ENCODE measurements around the gene PATZ1. TPM values are rescaled to one million over a fixed set of nuclear protein-coding genes. Genes with fewer than 3 reads are reported as not detected.

Gene PATZ1
- total RNA-seq, 1 donor from 2014 or later: 105 TPM

DNA sequence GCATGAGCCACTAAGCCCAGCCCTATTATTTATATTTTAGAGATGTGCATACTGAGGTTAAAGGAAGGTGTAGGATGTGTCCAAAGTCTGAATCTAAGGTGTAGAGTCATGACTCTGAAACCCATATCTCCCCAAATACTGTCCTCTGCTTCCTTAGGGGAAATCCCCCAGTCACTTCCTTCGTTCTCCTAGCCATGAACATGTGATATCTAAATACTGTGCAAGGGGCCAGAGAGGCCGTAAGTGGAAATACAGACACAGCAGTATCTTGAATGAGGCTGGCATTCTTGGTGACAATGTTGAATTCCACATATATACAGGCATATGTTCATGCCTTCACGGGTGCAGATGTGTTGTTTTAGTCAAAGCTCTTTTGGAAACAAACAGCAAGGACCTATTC, 21.3 kb upstream of the PATZ1 start:
- Mint-ChIP-seq H3K36me3 (ENCODE audit: low read depth) (no peaks in the 10 kb centered on the region), H3K27me3 (ENCODE audit: low read depth) (no peaks in the 10 kb centered on the region)
- no peak for DNase-seq (ENCODE audit: low read depth, low spot score)

DNA sequence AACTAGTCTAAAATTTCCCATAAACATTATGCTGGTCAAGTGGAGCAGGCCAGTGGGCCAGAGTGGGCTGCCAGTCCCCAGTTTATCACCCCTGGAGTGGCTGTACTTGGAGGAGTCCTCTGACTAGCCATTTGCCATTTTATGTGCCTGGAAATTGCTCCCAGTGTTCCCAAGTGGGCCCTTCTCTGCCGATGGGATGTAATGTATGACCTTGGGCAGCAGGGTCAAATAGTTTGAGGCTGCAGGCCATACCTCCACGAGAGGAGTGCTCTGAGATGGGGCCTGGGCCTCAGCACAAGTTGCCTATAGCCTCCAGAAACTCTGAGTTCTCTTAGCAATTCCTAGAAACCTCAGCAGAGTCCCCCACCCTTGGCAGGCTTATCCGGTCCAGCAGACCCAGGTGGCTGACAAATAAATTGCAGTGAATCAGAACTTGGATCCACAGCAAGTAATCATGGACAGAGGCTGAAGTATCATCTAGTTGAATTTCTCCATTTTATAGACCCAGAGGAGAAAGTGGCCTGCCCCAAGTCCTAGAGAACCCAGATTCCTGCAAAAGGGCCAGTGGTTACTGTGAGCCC, 17.8 kb upstream of the PATZ1 start:
- TF ChIP-seq, protein P1, sequence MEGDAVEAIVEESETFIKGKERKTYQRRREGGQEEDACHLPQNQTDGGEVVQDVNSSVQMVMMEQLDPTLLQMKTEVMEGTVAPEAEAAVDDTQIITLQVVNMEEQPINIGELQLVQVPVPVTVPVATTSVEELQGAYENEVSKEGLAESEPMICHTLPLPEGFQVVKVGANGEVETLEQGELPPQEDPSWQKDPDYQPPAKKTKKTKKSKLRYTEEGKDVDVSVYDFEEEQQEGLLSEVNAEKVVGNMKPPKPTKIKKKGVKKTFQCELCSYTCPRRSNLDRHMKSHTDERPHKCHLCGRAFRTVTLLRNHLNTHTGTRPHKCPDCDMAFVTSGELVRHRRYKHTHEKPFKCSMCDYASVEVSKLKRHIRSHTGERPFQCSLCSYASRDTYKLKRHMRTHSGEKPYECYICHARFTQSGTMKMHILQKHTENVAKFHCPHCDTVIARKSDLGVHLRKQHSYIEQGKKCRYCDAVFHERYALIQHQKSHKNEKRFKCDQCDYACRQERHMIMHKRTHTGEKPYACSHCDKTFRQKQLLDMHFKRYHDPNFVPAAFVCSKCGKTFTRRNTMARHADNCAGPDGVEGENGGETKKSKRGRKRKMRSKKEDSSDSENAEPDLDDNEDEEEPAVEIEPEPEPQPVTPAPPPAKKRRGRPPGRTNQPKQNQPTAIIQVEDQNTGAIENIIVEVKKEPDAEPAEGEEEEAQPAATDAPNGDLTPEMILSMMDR (conservative IDR thresholded peaks at IDR 0.05): no peak
- Mint-ChIP-seq H3K9me3 (no peaks in the 10 kb centered on the region), H3K27ac (ENCODE audit: unreplicated experiment) (no peak overlapping the region), H3K36me3 (ENCODE audit: low read depth) (no peaks in the 10 kb centered on the region), H3K4me1 (no peaks in the 10 kb centered on the region), H3K4me3 (no peak overlapping the region), H3K27me3 (ENCODE audit: low read depth) (no peaks in the 10 kb centered on the region)
- DNase-seq (ENCODE audit: low read depth, low spot score): no peak

More for the DNA sequence above, 21.3 kb upstream of the PATZ1 start:
- Mint-ChIP-seq H3K4me3 (no peak overlapping the region), H3K9me3 (no peaks in the 10 kb centered on the region), H3K4me1 (no peaks in the 10 kb centered on the region), H3K27ac (ENCODE audit: unreplicated experiment) (no peak overlapping the region)
- TF ChIP-seq, protein P1 (conservative IDR thresholded peaks at IDR 0.05): no peak

DNA sequence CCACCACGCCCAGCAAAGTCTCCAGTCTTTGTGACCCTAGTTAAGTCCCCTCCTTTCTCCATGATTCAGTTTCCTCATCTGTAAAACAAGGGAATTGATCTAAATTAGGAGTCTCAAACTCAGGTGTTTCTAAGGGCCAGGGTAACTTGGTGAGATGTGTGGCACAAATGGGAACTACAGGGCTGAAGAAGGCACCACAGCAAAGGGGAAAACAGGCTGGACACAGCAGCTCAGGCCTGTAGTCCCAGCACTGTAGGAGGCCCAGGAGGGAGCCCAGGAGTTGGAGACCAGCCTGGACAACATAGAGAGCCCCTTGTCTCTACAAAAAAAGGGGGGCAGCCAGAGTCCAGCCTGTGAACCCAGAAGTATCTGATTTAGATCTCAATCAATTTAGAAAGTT, 15.6 kb upstream of the PATZ1 start:
- no peak overlapping the region for H3K4me3 Mint-ChIP-seq
- H3K4me1 Mint-ChIP-seq: no peaks in the 10 kb centered on the region
- no peak overlapping the region for H3K27ac Mint-ChIP-seq (ENCODE audit: unreplicated experiment)
- no peaks in the 10 kb centered on the region for H3K9me3 Mint-ChIP-seq
- H3K27me3 Mint-ChIP-seq (ENCODE audit: low read depth): no peaks in the 10 kb centered on the region
- H3K36me3 Mint-ChIP-seq (ENCODE audit: low read depth): no peaks in the 10 kb centered on the region
- no peak for DNase-seq (ENCODE audit: low read depth, low spot score)
- TF ChIP-seq, protein P1 (conservative IDR thresholded peaks at IDR 0.05): no peak

DNA sequence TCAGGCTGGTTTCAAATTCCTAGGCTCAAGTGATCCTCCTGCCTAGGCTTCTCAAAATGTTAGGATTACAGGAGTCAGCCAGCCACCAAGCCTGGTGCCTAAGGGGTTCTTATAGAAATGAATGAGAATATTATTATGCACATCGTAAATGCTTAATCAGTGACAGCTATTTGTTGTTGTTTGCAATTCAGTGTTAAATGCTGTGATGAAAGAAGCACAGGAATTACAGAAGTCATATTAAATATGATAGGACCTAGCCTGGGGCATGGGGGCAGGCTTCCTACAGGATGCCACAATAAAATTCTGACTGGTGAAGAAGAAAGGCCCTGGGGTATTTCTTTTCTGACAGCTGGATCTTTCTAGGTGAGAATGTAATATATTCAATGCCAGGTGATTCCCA, 13.9 kb upstream of the PATZ1 start:
- Mint-ChIP-seq H3K27ac (ENCODE audit: unreplicated experiment) (no peak overlapping the region), H3K27me3 (ENCODE audit: low read depth) (peaks cover 3% of the 10 kb centered on the region), H3K36me3 (ENCODE audit: low read depth) (no peaks in the 10 kb centered on the region), H3K4me1 (no peaks in the 10 kb centered on the region), H3K9me3 (no peaks in the 10 kb centered on the region), H3K4me3 (no peak overlapping the region)
- no peak for DNase-seq (ENCODE audit: low read depth, low spot score)
- TF ChIP-seq, protein P1 (conservative IDR thresholded peaks at IDR 0.05): no peak

DNA sequence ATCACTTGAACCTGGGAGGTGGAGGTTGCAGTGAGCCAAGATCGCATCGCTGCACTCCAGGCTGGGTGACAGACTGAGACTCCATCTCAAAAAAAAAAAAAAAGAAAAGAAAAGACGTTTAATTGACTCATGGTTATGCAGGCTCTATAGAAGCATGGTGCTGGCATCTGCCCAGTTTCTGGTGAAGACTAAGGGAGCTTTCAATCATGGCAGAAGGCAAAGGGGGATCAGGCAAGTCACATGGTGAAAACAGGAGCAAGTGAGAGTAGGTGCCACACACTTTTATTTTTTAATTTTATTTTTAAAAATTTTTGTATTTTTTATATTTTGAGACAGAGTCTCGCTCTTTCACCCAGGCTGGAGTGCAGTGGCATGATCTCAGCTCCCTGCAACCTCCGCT, 8.4 kb upstream of the PATZ1 start:
- H3K36me3 Mint-ChIP-seq (ENCODE audit: low read depth): no peaks in the 10 kb centered on the region
- H3K4me3 Mint-ChIP-seq: no peak overlapping the region
- no peak for DNase-seq (ENCODE audit: low read depth, low spot score)
- H3K4me1 Mint-ChIP-seq: peaks cover 9% of the 10 kb centered on the region
- peaks cover 6% of the 10 kb centered on the region for H3K27me3 Mint-ChIP-seq (ENCODE audit: low read depth)
- no peak overlapping the region for H3K27ac Mint-ChIP-seq (ENCODE audit: unreplicated experiment)
- no peaks in the 10 kb centered on the region for H3K9me3 Mint-ChIP-seq
- TF ChIP-seq, protein P1 (conservative IDR thresholded peaks at IDR 0.05): no peak
